ENCODE measurements around the gene AKR7A3. TPM values are rescaled to one million over a fixed set of nuclear protein-coding genes. Genes with fewer than 3 reads are reported as not detected.

Gene AKR7A3
- total and polyA plus RNA-seq, 9 of the 15 experiments (the other 6 are each of a cell fraction or from before 2014, with no cell fraction given), result 0.04 to 1.5 (median 0.44) TPM; not detected in 1

DNA sequence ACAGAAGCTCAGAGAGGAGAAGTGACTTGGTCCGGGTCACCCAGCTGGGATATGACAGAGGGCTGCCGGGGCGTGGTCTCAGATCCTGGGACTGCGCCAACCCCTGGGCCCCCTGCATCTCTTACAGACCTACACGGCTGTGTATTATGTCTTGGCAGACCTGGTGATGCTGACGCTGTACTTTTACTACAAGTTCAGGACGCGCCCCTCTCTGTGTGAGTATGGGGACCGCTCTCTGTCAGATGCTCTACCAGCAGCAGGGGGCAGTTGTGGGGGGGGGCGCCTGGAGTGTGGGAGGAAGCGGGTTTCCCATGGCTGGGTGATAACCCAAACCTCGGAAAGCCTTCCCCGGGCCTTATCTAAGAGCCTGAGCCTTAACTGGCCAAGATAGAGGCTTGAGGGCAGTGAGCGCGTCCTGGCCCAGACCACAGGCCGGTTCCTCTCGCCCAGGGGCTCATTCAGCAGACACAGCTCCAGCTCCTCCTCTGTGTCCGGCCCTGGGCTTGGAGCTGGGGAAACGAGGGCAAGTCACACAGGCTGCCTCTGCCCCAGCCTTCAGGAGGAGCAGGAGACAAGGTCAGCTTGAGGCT lies 36.9 kb upstream of the AKR7A3 start (continued):
- TF ChIP-seq, protein P1, sequence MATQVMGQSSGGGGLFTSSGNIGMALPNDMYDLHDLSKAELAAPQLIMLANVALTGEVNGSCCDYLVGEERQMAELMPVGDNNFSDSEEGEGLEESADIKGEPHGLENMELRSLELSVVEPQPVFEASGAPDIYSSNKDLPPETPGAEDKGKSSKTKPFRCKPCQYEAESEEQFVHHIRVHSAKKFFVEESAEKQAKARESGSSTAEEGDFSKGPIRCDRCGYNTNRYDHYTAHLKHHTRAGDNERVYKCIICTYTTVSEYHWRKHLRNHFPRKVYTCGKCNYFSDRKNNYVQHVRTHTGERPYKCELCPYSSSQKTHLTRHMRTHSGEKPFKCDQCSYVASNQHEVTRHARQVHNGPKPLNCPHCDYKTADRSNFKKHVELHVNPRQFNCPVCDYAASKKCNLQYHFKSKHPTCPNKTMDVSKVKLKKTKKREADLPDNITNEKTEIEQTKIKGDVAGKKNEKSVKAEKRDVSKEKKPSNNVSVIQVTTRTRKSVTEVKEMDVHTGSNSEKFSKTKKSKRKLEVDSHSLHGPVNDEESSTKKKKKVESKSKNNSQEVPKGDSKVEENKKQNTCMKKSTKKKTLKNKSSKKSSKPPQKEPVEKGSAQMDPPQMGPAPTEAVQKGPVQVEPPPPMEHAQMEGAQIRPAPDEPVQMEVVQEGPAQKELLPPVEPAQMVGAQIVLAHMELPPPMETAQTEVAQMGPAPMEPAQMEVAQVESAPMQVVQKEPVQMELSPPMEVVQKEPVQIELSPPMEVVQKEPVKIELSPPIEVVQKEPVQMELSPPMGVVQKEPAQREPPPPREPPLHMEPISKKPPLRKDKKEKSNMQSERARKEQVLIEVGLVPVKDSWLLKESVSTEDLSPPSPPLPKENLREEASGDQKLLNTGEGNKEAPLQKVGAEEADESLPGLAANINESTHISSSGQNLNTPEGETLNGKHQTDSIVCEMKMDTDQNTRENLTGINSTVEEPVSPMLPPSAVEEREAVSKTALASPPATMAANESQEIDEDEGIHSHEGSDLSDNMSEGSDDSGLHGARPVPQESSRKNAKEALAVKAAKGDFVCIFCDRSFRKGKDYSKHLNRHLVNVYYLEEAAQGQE (IDR thresholded peaks at IDR 0.05; ENCODE audit: borderline replicate concordance), result no peak
- TF ChIP-seq, protein P1 (CRISPR knock-in tag; IDR thresholded peaks at IDR 0.05; ENCODE audit: low read depth), result no peak; the same call in 1 of the 2 replicates
- TF ChIP-seq CC2D1A (IDR thresholded peaks at IDR 0.05), result peak; percentile 23; the same call in 1 of the 2 replicates
- TF ChIP-seq, protein P2, sequence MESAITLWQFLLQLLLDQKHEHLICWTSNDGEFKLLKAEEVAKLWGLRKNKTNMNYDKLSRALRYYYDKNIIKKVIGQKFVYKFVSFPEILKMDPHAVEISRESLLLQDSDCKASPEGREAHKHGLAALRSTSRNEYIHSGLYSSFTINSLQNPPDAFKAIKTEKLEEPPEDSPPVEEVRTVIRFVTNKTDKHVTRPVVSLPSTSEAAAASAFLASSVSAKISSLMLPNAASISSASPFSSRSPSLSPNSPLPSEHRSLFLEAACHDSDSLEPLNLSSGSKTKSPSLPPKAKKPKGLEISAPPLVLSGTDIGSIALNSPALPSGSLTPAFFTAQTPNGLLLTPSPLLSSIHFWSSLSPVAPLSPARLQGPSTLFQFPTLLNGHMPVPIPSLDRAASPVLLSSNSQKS (CRISPR knock-in tag; IDR thresholded peaks at IDR 0.05), result no peak
- TF ChIP-seq, protein P3, sequence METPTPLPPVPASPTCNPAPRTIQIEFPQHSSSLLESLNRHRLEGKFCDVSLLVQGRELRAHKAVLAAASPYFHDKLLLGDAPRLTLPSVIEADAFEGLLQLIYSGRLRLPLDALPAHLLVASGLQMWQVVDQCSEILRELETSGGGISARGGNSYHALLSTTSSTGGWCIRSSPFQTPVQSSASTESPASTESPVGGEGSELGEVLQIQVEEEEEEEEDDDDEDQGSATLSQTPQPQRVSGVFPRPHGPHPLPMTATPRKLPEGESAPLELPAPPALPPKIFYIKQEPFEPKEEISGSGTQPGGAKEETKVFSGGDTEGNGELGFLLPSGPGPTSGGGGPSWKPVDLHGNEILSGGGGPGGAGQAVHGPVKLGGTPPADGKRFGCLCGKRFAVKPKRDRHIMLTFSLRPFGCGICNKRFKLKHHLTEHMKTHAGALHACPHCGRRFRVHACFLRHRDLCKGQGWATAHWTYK (CRISPR knock-in tag; IDR thresholded peaks at IDR 0.05), result no peak
- TF ChIP-seq NFE2 (IDR thresholded peaks at IDR 0.05; ENCODE audit: low read depth), result no peak
- TF ChIP-seq POLR2H (tag; IDR thresholded peaks at IDR 0.05; ENCODE audit: low read depth), result no peak
- TF ChIP-seq, protein P4, sequence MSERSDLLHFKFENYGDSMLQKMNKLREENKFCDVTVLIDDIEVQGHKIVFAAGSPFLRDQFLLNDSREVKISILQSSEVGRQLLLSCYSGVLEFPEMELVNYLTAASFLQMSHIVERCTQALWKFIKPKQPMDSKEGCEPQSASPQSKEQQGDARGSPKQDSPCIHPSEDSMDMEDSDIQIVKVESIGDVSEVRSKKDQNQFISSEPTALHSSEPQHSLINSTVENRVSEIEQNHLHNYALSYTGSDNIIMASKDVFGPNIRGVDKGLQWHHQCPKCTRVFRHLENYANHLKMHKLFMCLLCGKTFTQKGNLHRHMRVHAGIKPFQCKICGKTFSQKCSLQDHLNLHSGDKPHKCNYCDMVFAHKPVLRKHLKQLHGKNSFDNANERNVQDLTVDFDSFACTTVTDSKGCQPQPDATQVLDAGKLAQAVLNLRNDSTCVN (CRISPR knock-in tag; IDR thresholded peaks at IDR 0.05), result no peak
- TF ChIP-seq CCNT2 (IDR thresholded peaks at IDR 0.05; ENCODE audit: borderline replicate concordance, extremely low read depth, insufficient read length, low read depth, low read length), result peak; percentile 73
- TF ChIP-seq ILF3 (IDR thresholded peaks at IDR 0.05; ENCODE audit: borderline replicate concordance), result no peak
- no peak for TF ChIP-seq HNRNPH1 (optimal IDR thresholded peaks at IDR 0.05; ENCODE audit: low read depth, low read length)
- TF ChIP-seq HDAC3 (IDR thresholded peaks at IDR 0.05; ENCODE audit: borderline replicate concordance, partially characterized antibody), result no peak
- peak; percentile 56 for TF ChIP-seq ZNF316 (IDR thresholded peaks at IDR 0.05)
- 0 out of 2 replicates have a peak, but pooled peaks have one; percentile 16 for TF ChIP-seq MAFK (IDR thresholded peaks at IDR 0.05; ENCODE audit: low read length)
- TF ChIP-seq, protein P5, sequence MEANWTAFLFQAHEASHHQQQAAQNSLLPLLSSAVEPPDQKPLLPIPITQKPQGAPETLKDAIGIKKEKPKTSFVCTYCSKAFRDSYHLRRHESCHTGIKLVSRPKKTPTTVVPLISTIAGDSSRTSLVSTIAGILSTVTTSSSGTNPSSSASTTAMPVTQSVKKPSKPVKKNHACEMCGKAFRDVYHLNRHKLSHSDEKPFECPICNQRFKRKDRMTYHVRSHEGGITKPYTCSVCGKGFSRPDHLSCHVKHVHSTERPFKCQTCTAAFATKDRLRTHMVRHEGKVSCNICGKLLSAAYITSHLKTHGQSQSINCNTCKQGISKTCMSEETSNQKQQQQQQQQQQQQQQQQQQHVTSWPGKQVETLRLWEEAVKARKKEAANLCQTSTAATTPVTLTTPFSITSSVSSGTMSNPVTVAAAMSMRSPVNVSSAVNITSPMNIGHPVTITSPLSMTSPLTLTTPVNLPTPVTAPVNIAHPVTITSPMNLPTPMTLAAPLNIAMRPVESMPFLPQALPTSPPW (CRISPR knock-in tag; IDR thresholded peaks at IDR 0.05), result peak; percentile 98

Data from K562 (cell line).